AG04450 (cell line): ENCODE data around the gene IQSEC3. TPM values are rescaled to one million over a fixed set of nuclear protein-coding genes. Genes with fewer than 3 reads are reported as not detected.

Source experiments
- CTCF ChIA-PET: fragments of 300-600, 350-600 bp; formaldehyde crosslinking; extraction: SDS; loops from one replicate; lab custom pipeline; 2022; ENCODE audit warnings: antibody characterized with exemption, inconsistent platforms; lab: Charles Lee
- POLR2A ChIA-PET: fragments of 350-600 bp; formaldehyde crosslinking; extraction: SDS; loops from one replicate; lab custom pipeline; 2021; ENCODE audit warnings: antibody characterized with exemption, inconsistent platforms; lab: Yijun Ruan, JAX
- DNase-seq: peaks from one replicate; pipeline ENCODE4 v3.0.0-alpha.2; 2011; ENCODE audit warnings: low read depth, low spot score
- H3K27ac ChIP-seq: one replicate; pipeline ENCODE4 v1.5.1; 2012; ENCODE audit warnings: low read depth, low read length, control low read depth
- H3K27me3 ChIP-seq: one replicate; pipeline ENCODE4 v1.6.0; 2012; ENCODE audit warnings: low read length; ENCODE audit not compliant: control insufficient read depth, insufficient read depth
- H3K4me3 ChIP-seq: 2 replicates; pipeline ENCODE4 v1.5.1; 2011; ENCODE audit warnings: mild to moderate bottlenecking, low read depth, low read length, control low read depth
- H3K9me3 ChIP-seq: 2 replicates; pipeline ENCODE4 v1.5.1; 2012; ENCODE audit warnings: low read length; ENCODE audit not compliant: control insufficient read depth, insufficient read depth
- polyA plus RNA-seq: library from polyadenylated mRNA; depleted of rRNA; stranded (reverse); fragments of >200 nt; gene quantifications from 2 replicates; pipeline ENCODE4 v1.2.3, GENCODE V29; 2011
- TF ChIP-seq, protein P1 (sequence below): IDR thresholded peaks from 2 replicates; pipeline ENCODE4 v1.5.1; 2011; ENCODE audit warnings: low read depth, low read length, control low read depth, inconsistent platforms

IQSEC3 gene
- polyA plus RNA-seq, 1 experiment = 0.47 TPM

DNA sequence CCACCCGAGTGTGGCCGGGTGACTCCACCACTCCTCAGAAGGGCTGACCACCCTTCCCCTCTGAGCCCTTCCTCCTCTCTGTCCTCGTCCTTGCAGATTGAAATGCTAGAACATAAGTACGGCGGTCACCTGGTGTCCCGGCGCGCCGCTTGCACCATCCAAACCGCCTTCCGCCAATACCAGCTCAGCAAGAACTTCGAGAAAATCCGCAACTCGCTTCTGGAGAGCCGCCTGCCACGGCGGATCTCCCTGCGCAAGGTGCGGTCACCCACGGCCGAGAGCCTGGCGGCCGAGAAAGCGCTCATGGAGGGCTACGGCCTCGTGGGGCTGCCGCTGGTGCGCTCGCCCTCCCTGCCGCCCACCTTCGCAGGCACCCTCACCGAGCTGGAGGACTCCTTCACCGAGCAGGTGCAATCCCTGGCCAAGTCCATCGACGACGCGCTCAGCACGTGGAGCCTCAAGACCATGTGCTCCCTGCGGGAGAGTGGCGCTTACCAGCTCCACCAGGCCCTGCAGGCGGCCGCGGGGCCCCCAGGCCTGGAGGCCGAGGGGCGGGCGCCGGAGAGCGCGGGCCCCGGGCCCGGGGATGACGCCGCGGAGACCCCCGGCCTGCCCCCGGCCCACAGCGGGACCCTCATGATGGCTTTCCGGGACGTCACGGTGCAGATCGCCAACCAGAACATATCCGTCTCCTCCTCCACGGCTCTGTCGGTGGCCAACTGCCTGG lies 71.8 kb downstream of the IQSEC3 start:
- Histone ChIP-seq H3K27me3 (peaks cover 38% of the 10 kb centered on the region), H3K27ac (no peak overlapping the region), H3K9me3 (peaks cover 5% of the 10 kb centered on the region; the same call in 1 of the 2 replicates), H3K4me3 (no peak overlapping the region)
- TF ChIP-seq, protein P1, sequence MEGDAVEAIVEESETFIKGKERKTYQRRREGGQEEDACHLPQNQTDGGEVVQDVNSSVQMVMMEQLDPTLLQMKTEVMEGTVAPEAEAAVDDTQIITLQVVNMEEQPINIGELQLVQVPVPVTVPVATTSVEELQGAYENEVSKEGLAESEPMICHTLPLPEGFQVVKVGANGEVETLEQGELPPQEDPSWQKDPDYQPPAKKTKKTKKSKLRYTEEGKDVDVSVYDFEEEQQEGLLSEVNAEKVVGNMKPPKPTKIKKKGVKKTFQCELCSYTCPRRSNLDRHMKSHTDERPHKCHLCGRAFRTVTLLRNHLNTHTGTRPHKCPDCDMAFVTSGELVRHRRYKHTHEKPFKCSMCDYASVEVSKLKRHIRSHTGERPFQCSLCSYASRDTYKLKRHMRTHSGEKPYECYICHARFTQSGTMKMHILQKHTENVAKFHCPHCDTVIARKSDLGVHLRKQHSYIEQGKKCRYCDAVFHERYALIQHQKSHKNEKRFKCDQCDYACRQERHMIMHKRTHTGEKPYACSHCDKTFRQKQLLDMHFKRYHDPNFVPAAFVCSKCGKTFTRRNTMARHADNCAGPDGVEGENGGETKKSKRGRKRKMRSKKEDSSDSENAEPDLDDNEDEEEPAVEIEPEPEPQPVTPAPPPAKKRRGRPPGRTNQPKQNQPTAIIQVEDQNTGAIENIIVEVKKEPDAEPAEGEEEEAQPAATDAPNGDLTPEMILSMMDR = no peak
- ChIA-PET CTCF (interaction anchor here (1.0 kb wide), 1 partner anchor 16 kb away, joined by 6 read pairs; no protein-coding TSS in a partner anchor), POLR2A (no interaction called here)
- DNase-seq = no peak

DNA sequence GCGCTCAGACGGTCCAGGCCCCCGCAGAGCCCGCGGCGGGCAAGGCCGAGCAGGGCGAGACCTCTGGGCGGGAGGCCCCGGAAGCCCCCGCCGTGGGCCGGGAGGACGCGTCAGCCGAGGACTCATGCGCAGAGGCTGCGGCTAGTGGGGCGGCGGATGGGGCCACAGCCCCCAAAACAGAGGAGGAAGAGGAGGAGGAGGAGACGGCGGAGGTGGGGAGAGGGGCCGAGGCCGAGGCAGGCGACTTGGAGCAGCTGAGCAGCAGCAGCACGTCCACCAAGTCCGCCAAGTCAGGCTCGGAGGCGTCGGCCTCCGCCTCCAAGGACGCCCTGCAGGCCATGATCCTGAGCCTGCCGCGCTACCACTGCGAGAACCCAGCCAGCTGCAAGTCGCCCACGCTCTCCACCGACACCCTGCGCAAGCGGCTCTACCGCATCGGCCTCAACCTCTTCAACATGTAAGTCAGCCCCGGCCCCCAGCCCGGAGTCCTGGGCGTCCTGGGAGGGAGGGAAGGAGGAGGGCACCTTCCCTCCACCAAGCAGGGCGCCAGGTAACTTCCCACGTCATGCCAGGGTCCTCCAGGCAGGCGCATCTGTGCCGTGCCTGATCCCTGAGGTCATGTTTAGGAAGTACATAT lies 72.4 kb downstream of the IQSEC3 start:
- POLR2A ChIA-PET = no interaction called here
- Histone ChIP-seq H3K4me3 (peak overlapping the region; percentile 37; the same call in 1 of the 2 replicates), H3K9me3 (peaks cover 5% of the 10 kb centered on the region; the same call in 1 of the 2 replicates), H3K27me3 (peaks cover 38% of the 10 kb centered on the region), H3K27ac (peak overlapping the region; percentile 21)
- TF ChIP-seq, protein P1 = no peak
- no peak for DNase-seq
- CTCF ChIA-PET = interaction anchor here (1.4 kb wide), 1 partner anchor 14 kb away, joined by 3 read pairs; no protein-coding TSS in a partner anchor

DNA sequence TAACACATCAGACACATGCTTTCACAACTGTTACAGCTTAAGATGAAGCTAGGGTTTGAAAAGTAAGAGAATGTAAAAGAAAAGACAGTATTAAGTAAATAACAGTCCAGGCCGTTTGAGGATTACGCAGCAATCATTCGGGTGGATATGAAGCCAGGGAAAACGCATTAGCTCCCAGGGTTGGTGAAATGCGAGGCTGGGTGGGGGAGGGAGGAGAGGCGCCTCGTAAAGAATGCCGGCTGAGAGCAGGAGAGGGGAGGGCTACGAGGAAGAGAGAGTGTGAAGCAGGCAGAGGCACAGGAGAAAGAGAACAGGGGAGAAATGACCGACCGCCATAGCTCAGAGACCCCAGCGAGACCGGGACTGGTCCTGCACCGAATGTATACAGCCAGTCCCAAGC lies 73.0 kb downstream of the IQSEC3 start:
- H3K9me3 ChIP-seq = peaks cover 5% of the 10 kb centered on the region; the same call in 1 of the 2 replicates
- H3K27me3 ChIP-seq = peaks cover 38% of the 10 kb centered on the region
- CTCF ChIA-PET = interaction anchor here (1.4 kb wide), 1 partner anchor 13 kb away, joined by 3 read pairs; no protein-coding TSS in a partner anchor
- TF ChIP-seq, protein P1 = no peak
- POLR2A ChIA-PET = no interaction called here
- H3K4me3 ChIP-seq = peak overlapping the region; percentile 22
- H3K27ac ChIP-seq = no peak overlapping the region
- no peak for DNase-seq

DNA sequence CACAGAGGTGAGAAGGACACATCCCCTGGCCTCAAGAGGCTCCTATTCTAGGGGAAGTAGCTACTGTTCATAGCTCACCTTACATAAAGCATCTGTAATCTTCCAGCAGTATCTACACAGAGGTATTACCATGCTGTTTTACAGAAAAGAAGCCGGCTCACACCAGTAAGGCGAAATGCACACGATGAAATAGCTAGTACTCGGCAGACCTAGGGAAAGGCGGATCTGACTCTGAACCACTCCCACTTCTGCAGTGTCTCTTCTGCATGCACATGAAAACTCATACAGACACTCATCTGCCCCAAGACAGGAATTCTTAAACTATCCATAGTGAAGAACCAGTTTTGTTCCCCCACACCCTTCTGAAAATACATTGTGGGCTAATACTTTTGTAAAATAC lies 73.6 kb downstream of the IQSEC3 start:
- TF ChIP-seq, protein P1 = no peak
- H3K27me3 ChIP-seq = peaks cover 38% of the 10 kb centered on the region
- no peak overlapping the region for H3K27ac ChIP-seq
- ChIA-PET POLR2A (no interaction called here), CTCF (interaction anchor here (1.4 kb wide), 1 partner anchor 12 kb away, joined by 3 read pairs; no protein-coding TSS in a partner anchor)
- H3K9me3 ChIP-seq = peaks cover 5% of the 10 kb centered on the region; the same call in 1 of the 2 replicates
- H3K4me3 ChIP-seq = no peak overlapping the region
- no peak for DNase-seq
